ENCODE data around the gene SLC17A4. TPM values are rescaled to one million over a fixed set of nuclear protein-coding genes. Genes with fewer than 3 reads are reported as not detected.

The SLC17A4 gene
- total and polyA plus RNA-seq, 8 donors, result 0.58 to 12.7 (median 1.5) TPM; not detected in 5

DNA sequence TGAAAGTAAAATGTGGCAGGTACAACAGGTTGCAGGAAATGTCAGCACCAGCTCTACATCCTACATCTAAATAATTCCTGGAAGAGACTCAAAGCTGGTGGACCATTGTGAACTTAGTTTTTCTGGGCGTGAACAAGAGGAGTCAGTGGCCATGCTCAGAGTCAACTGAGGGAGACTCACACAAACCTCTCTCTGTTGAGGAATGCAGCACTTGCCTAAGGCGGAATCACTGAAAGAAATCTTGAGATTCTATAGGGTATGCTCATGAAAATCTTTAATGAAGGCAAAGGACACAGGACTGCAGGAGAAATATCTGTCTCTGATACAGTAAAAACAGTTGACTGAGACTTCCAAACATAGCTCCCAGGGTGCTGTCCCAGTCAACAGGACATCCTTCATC, 22.5 kb downstream of the SLC17A4 start:
- no peak for DNase-seq
- Histone ChIP-seq H3K9me3 (no peaks in the 10 kb centered on the region), H3K4me3 (no peak overlapping the region), H3K4me1 (no peaks in the 10 kb centered on the region), H3K27ac (no peak overlapping the region), H3K27me3 (no peaks in the 10 kb centered on the region), H3K36me3 (no peaks in the 10 kb centered on the region)
- TF ChIP-seq POLR2AphosphoS5 (IDR thresholded peaks at IDR 0.05) (no peak), POLR2A (IDR thresholded peaks at IDR 0.05) (no peak), EP300 (IDR thresholded peaks at IDR 0.05) (no peak)
- TF ChIP-seq, protein P1, sequence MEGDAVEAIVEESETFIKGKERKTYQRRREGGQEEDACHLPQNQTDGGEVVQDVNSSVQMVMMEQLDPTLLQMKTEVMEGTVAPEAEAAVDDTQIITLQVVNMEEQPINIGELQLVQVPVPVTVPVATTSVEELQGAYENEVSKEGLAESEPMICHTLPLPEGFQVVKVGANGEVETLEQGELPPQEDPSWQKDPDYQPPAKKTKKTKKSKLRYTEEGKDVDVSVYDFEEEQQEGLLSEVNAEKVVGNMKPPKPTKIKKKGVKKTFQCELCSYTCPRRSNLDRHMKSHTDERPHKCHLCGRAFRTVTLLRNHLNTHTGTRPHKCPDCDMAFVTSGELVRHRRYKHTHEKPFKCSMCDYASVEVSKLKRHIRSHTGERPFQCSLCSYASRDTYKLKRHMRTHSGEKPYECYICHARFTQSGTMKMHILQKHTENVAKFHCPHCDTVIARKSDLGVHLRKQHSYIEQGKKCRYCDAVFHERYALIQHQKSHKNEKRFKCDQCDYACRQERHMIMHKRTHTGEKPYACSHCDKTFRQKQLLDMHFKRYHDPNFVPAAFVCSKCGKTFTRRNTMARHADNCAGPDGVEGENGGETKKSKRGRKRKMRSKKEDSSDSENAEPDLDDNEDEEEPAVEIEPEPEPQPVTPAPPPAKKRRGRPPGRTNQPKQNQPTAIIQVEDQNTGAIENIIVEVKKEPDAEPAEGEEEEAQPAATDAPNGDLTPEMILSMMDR (IDR thresholded peaks at IDR 0.05), result no peak
- WGBS, 5 donors, result 35 to 89% (median 72%) methylated on average over 2 of the region's 2 CpGs
- intact Hi-C loops (cut with DNase I; ENCODE audit: low total_unique reads), result no loop called here

DNA sequence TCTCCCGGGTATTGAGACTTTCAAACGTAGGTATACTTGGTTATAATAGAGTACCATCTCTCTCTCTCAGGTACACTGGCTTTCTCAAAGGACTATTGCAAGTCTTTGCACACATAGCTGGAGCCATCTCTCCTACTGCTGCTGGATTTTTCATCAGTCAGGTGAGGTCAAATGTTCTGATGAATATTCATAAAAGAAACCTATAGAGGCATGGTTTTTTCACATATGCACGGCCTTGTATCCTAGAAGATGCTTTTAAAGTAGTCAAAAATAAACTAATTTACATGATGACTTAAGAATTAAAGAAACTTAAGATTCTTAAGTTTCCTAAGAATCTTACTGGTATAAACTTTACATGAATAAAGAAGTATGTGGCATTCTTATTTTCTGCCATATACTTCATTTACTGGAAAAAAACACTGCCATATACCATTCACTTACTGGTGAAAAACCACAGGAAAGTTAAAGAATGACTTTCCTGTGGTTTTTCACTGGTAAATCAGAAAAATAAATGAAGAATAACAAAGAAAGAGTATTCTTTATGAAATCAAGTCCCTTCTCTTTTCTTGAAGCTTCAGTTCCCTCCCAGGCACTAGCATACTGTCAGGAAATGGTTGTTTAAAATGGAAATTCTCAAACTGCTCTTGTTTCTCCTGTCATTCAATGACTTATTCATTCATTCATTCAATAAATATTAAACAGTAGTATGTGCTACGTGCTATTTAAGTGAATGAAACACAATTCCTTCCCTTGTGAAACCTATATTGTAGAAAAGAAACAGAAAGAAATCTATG, 23.5 kb downstream of the SLC17A4 start:
- Histone ChIP-seq H3K27me3 (no peaks in the 10 kb centered on the region), H3K4me3 (no peak overlapping the region), H3K36me3 (no peaks in the 10 kb centered on the region), H3K27ac (no peak overlapping the region), H3K9me3 (no peaks in the 10 kb centered on the region), H3K4me1 (no peaks in the 10 kb centered on the region)
- no peak for DNase-seq
- intact Hi-C loops (cut with DNase I; ENCODE audit: low total_unique reads), result no loop called here
- WGBS, 5 donors, result 53 to 73% (median 61%) methylated on average over 4 of the region's 4 CpGs
- TF ChIP-seq, protein P1 (IDR thresholded peaks at IDR 0.05), result no peak
- TF ChIP-seq POLR2A (IDR thresholded peaks at IDR 0.05) (no peak), POLR2AphosphoS5 (IDR thresholded peaks at IDR 0.05) (no peak)

DNA sequence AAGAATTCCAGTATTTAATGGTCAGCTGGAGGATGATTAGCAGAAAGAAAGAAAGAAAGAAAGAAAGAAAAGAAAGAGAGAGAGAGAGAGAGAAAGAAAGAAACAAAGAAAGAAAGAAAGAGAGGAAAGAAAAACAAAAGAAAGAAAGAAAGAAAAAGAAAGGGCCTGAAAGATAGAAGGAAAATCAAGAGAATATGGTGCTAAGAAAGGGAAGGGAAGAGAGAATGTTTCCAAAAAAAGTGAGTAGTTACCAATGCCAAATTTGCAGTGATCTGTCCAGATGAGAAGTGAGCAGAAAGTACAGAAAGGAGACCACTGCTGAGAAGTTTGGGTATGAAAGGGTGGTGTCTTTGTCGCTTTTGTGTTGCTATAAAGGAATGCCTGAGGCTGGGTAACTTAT, 26.6 kb downstream of the SLC17A4 start:
- no peak for DNase-seq
- TF ChIP-seq, protein P1 (IDR thresholded peaks at IDR 0.05), result no peak
- intact Hi-C loops (cut with DNase I; ENCODE audit: low total_unique reads), result no loop called here
- WGBS, 5 donors, result 86 to 95% (median 92%) methylated on average over 1 of the region's 1 CpG
- no peaks in the 10 kb centered on the region for H3K27me3 ChIP-seq
- no peaks in the 10 kb centered on the region for H3K4me1 ChIP-seq
- no peak overlapping the region for H3K27ac ChIP-seq
- no peaks in the 10 kb centered on the region for H3K36me3 ChIP-seq
- no peaks in the 10 kb centered on the region for H3K9me3 ChIP-seq
- H3K4me3 ChIP-seq, result no peak overlapping the region

DNA sequence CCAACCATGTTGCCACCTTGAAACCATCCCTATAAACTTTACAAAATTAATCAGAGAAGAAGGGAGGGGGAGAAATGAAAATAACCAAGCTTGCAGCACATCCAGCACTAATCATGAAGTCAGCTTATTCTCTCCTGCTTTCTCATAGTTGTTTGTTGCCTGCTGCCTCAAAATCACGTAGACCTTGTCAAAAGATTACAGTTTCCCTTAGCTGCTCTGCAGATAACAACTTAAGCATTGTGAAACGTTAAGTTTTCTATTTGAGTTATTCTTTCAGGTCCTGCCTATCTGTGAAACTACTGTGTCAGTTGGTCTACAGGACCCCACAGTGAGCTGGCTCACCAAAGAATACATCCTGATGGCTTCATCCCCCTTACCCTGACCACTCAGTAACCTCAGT, 32.9 kb downstream of the SLC17A4 start:
- 43 to 66% (median 57%) methylated on average over 2 of the region's 2 CpGs for WGBS, 5 donors
- H3K4me1 ChIP-seq, result no peaks in the 10 kb centered on the region
- intact Hi-C loops (cut with DNase I; ENCODE audit: low total_unique reads), result no loop called here
- no peaks in the 10 kb centered on the region for H3K36me3 ChIP-seq
- H3K4me3 ChIP-seq, result no peak overlapping the region
- TF ChIP-seq, protein P1 (IDR thresholded peaks at IDR 0.05), result no peak
- TF ChIP-seq EP300 (IDR thresholded peaks at IDR 0.05) (no peak), POLR2A (IDR thresholded peaks at IDR 0.05) (no peak), POLR2AphosphoS5 (IDR thresholded peaks at IDR 0.05) (no peak)
- H3K27ac ChIP-seq, result no peak overlapping the region
- no peaks in the 10 kb centered on the region for H3K9me3 ChIP-seq
- DNase-seq, result no peak
- no peaks in the 10 kb centered on the region for H3K27me3 ChIP-seq

All from stomach (tissue), 9 donors.